Aorta (tissue), 5 donors: ENCODE measurements around the gene TBC1D1. TPM values are rescaled to one million over a fixed set of nuclear protein-coding genes. Genes with fewer than 3 reads are reported as not detected.

ENCODE experiments used
- ATAC-seq: fragments of 200-7000 bp; cut with Tn5 transposase; one replicate; pipeline ENCODE4 v1.9.1; 2022; ENCODE audit warnings: moderate library complexity; ENCODE audit not compliant: low FRiP score
- DNase-seq, 2 donors: peaks; one replicate each; pipeline ENCODE4 v3.0.0-alpha.2; 2020
- H3K27ac ChIP-seq, 2 donors: one replicate each; pipeline ENCODE4 v1.5.1; 2013; ENCODE audit warnings: low read length in 2 of 2, mild to moderate bottlenecking in 2 of 2, moderate library complexity in 2 of 2, control low read depth in 1 of 2, inconsistent platforms in 1 of 2, low read depth in 1 of 2
- H3K27me3 ChIP-seq, 2 donors: one replicate each; pipeline ENCODE4 v1.6.1; 2013; ENCODE audit warnings: control low read depth in 1 of 2, low read length in 1 of 2, mild to moderate bottlenecking in 1 of 2, moderate library complexity in 1 of 2; ENCODE audit not compliant: insufficient read depth in 2 of 2, control insufficient read depth in 1 of 2
- H3K36me3 ChIP-seq, 2 donors: one replicate each; pipeline ENCODE4 v1.6.1; 2013; ENCODE audit warnings: control low read depth in 1 of 2, low read length in 1 of 2, mild to moderate bottlenecking in 1 of 2; ENCODE audit not compliant: insufficient read depth in 2 of 2, control insufficient read depth in 1 of 2
- H3K4me1 ChIP-seq, 2 donors: one replicate each; pipeline ENCODE4 v1.6.1; 2013; ENCODE audit warnings: low read length in 2 of 2, control low read depth in 1 of 2, mild to moderate bottlenecking in 1 of 2, moderate library complexity in 1 of 2; ENCODE audit not compliant: insufficient read depth in 2 of 2, control insufficient read depth in 1 of 2
- H3K4me3 ChIP-seq, 2 donors: one replicate each; pipeline ENCODE4 v1.5.1; 2013; ENCODE audit warnings: low read length in 2 of 2, control low read depth in 1 of 2, mild to moderate bottlenecking in 1 of 2
- H3K9me3 ChIP-seq: one replicate; pipeline ENCODE4 v1.6.1; 2013; ENCODE audit warnings: mild to moderate bottlenecking, low read length; ENCODE audit not compliant: control insufficient read depth
- WGBS, 2 donors: extraction: QIAGEN DNeasy Blood & Tissue Kit; methylation state at CpG; one replicate each; pipeline ENCODE4 v1.1.7; 2013; 5-methylcytosine and 5-hydroxymethylcytosine counted together
- intact Hi-C, 2 donors: fragments of 100-400 bp; cut with DNase I; formaldehyde crosslinking; loops; one replicate each; pipeline versions ENCODE4 v1.14.2 to v1.15.0; 2022
- polyA plus RNA-seq, 2 donors: library from polyadenylated mRNA; stranded (reverse); fragments of 200-250 nt; gene quantifications; one replicate each; pipeline ENCODE4 v1.2.3, GENCODE V29; 2013
- total RNA-seq, 2 donors: library from RNA; stranded (reverse); fragmentation: NEBNext Ultra II Directional; extraction: Animal tissue kit (Norgen Biotek cat#: 25700); gene quantifications; one replicate each; pipeline ENCODE4 v1.2.1, GENCODE V29; 2021
- donor health status: healthy with polysubstance abuse.
- donor health status: Bipolar disorder and iron deficiency.
- donor health status: DM: no; HTN: no; CAD: no.
- donor health status: DM: no; HTN: no; CAD: no.
- donor health status: DM: yes; HTN: yes; CAD: no.

The TBC1D1 gene
- total and polyA plus RNA-seq, 4 donors, result 66.4 to 219 (median 115) TPM

DNA sequence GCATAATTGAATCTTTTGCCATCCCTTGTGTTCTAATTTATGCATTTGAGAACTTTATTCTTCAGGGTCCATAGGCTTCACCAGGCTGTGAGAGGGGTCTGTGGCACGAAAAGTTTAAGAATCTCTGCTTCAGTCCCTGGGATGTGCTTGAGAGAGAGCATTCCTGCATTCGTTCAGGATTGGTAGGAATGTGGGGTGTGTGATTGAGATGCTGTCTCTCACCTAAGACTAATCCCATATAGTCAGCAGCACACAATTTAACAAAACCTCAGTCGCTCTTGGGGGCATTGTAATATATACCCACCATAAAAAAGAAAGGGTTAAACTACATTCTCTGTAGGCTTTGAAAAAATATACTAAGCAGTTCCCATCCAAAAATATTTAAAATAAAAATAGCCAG is 111.0 kb downstream of the TBC1D1 start:
- Histone ChIP-seq H3K4me1 (peaks cover 6 to 16% of the 10 kb centered on the region in 2 donors), H3K4me3 (no peak overlapping the region), H3K27ac (no peak overlapping the region), H3K9me3 (no peaks in the 10 kb centered on the region), H3K27me3 (no peaks in the 10 kb centered on the region), H3K36me3 (no peaks in the 10 kb centered on the region)
- intact Hi-C loops, result no loop called here
- ATAC-seq, result no peak
- WGBS, 2 donors, result 45 to 52% methylated on average over 3 of the region's 3 CpGs
- no peak for DNase-seq

GRCh38 chr4:38002451-38003071 is 111.7 kb downstream of the TBC1D1 start:
- ATAC-seq (no peak), DNase-seq (no peak)
- Histone ChIP-seq H3K4me1 (peaks cover 6 to 16% of the 10 kb centered on the region in 2 donors), H3K4me3 (no peak overlapping the region), H3K27me3 (no peaks in the 10 kb centered on the region), H3K27ac (no peak overlapping the region), H3K36me3 (no peaks in the 10 kb centered on the region), H3K9me3 (no peaks in the 10 kb centered on the region)
- intact Hi-C loops, result no loop called here
- 65 to 68% methylated on average over 3 of the region's 3 CpGs for WGBS, 2 donors

- no peak for DNase-seq
- peaks cover 5 to 16% of the 10 kb centered on the region in 2 donors for H3K4me1 ChIP-seq
- no peak overlapping the region for H3K27ac ChIP-seq
- no peaks in the 10 kb centered on the region for H3K36me3 ChIP-seq
- WGBS, 2 donors, result 64 to 77% methylated on average over 3 of the region's 3 CpGs
- no peak overlapping the region for H3K4me3 ChIP-seq
- no peaks in the 10 kb centered on the region for H3K27me3 ChIP-seq
- no peaks in the 10 kb centered on the region for H3K9me3 ChIP-seq
- ATAC-seq, result no peak
- intact Hi-C loops, result no loop called here
Observed at GRCh38 chr4:38003102-38003501, 112.2 kb downstream of the TBC1D1 start.

- DNase-seq (no peak), ATAC-seq (no peak)
- H3K4me1 ChIP-seq, result peaks cover 8 to 16% of the 10 kb centered on the region in 2 donors
- no peaks in the 10 kb centered on the region for H3K36me3 ChIP-seq
- H3K4me3 ChIP-seq, result no peak overlapping the region
- intact Hi-C loops, result no loop called here
- no peaks in the 10 kb centered on the region for H3K27me3 ChIP-seq
- no peaks in the 10 kb centered on the region for H3K9me3 ChIP-seq
- H3K27ac ChIP-seq, result peak overlapping the region in 1 of 2 donors; percentile 44
- 99 to 100% methylated on average over 1 of the region's 1 CpG for WGBS, 2 donors
Observed at GRCh38 chr4:38003628-38004027, 112.7 kb downstream of the TBC1D1 start.

DNA sequence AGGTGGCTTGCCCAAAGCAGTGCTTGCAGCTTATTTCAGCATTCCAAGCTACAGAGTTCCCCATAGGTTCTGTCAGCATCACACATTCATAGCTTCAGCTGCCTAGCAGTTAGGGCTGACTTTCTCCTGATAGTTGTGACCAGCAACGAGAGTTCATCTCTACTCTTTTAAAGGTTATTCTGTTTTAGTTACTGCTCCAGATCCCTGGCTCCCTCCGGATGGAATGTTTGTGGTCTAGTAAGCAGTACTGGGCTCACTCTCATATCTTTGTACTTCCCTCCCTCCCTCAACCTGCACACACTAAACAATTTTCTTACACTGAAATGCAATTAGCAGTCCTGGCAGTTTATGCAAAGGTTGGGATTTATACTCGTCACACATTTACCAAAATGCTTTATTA is 113.2 kb downstream of the TBC1D1 start:
- peaks cover 9 to 16% of the 10 kb centered on the region in 2 donors for H3K4me1 ChIP-seq
- ATAC-seq, result no peak
- H3K27me3 ChIP-seq, result no peaks in the 10 kb centered on the region
- DNase-seq, result no peak
- intact Hi-C loops, result no loop called here
- H3K4me3 ChIP-seq, result no peak overlapping the region
- 18 to 24% methylated on average over 3 of the region's 3 CpGs for WGBS, 2 donors
- no peaks in the 10 kb centered on the region for H3K36me3 ChIP-seq
- H3K27ac ChIP-seq, result peak overlapping the region in 1 of 2 donors; percentile 44
- no peaks in the 10 kb centered on the region for H3K9me3 ChIP-seq

- intact Hi-C loops, result no loop called here
- H3K36me3 ChIP-seq, result no peaks in the 10 kb centered on the region
- no peak overlapping the region for H3K4me3 ChIP-seq
- WGBS, 2 donors, result 51 to 55% methylated on average over 6 of the region's 6 CpGs
- H3K4me1 ChIP-seq, result peaks cover 9 to 16% of the 10 kb centered on the region in 2 donors
- ATAC-seq (no peak), DNase-seq (no peak)
- no peaks in the 10 kb centered on the region for H3K27me3 ChIP-seq
- H3K27ac ChIP-seq, result no peak overlapping the region
- no peaks in the 10 kb centered on the region for H3K9me3 ChIP-seq
Observed at GRCh38 chr4:38004887-38005286, 114.0 kb downstream of the TBC1D1 start.

GRCh38 chr4:38005637-38006036 is 114.8 kb downstream of the TBC1D1 start:
- Histone ChIP-seq H3K27me3 (no peaks in the 10 kb centered on the region), H3K36me3 (no peaks in the 10 kb centered on the region), H3K4me3 (no peak overlapping the region), H3K4me1 (peaks cover 13 to 19% of the 10 kb centered on the region in 2 donors), H3K27ac (no peak overlapping the region), H3K9me3 (no peaks in the 10 kb centered on the region)
- DNase-seq (no peak), ATAC-seq (no peak)
- WGBS, 2 donors, result 36 to 45% methylated on average over 3 of the region's 3 CpGs
- intact Hi-C loops, result no loop called here

GRCh38 chr4:38007645-38008044 is 116.8 kb downstream of the TBC1D1 start:
- no peak overlapping the region for H3K4me3 ChIP-seq
- intact Hi-C loops, result no loop called here
- ATAC-seq, result no peak
- WGBS, 2 donors, result 70% methylated on average over 5 of the region's 5 CpGs
- H3K9me3 ChIP-seq, result no peaks in the 10 kb centered on the region
- H3K4me1 ChIP-seq, result peaks cover 12 to 17% of the 10 kb centered on the region in 2 donors
- DNase-seq, result no peak
- H3K27me3 ChIP-seq, result no peaks in the 10 kb centered on the region
- no peaks in the 10 kb centered on the region for H3K36me3 ChIP-seq
- no peak overlapping the region for H3K27ac ChIP-seq

- Histone ChIP-seq H3K27ac (no peak overlapping the region), H3K27me3 (no peaks in the 10 kb centered on the region), H3K36me3 (no peaks in the 10 kb centered on the region), H3K4me1 (peaks cover 11 to 12% of the 10 kb centered on the region in 2 donors), H3K9me3 (no peaks in the 10 kb centered on the region), H3K4me3 (no peak overlapping the region)
- intact Hi-C loops, result no loop called here
- ATAC-seq, result no peak
- DNase-seq, result no peak
- WGBS, 2 donors, result 68 to 82% methylated on average over 3 of the region's 3 CpGs
Observed at GRCh38 chr4:38008571-38009021, 117.7 kb downstream of the TBC1D1 start.
